GM13977 (cell line): ENCODE results near the gene RTCB.

ENCODE experiments used
- DNase-seq: peaks from one replicate; pipeline ENCODE4 v3.0.0; 2012; ENCODE audit warnings: low spot score
- CTCF ChIP-seq: IDR thresholded peaks from 2 replicates; pipeline ENCODE4 v1.5.1; 2012; ENCODE audit warnings: mild to moderate bottlenecking, control low read depth; ENCODE audit not compliant: insufficient read depth; ENCODE audit errors: extremely low read depth, missing control alignments
- in situ Hi-C: fragments of 300-500 bp; cut with MboI; formaldehyde crosslinking; loops from one replicate; pipeline ENCODE4 v1.12.0; 2022; ENCODE audit warnings: low sequenced_read_pairs, low pct_unique_long_range_greater_than_20kb, mixed read lengths, inconsistent platforms; ENCODE audit not compliant: unreplicated experiment

Gene RTCB

GRCh38 chr22:32426881-32427280, 14.8 kb upstream of the RTCB start:
- in situ Hi-C loops: no loop called here
- TF ChIP-seq CTCF: no peak
- DNase-seq: no peak

- in situ Hi-C loops: no loop called here
- DNase-seq: no peak
- no peak for TF ChIP-seq CTCF
Measured at GRCh38 chr22:32423664-32424063, 11.6 kb upstream of the RTCB start.

GRCh38 chr22:32422062-32422461, 10.0 kb upstream of the RTCB start:
- DNase-seq: no peak
- in situ Hi-C loops: no loop called here
- TF ChIP-seq CTCF: no peak

DNA sequence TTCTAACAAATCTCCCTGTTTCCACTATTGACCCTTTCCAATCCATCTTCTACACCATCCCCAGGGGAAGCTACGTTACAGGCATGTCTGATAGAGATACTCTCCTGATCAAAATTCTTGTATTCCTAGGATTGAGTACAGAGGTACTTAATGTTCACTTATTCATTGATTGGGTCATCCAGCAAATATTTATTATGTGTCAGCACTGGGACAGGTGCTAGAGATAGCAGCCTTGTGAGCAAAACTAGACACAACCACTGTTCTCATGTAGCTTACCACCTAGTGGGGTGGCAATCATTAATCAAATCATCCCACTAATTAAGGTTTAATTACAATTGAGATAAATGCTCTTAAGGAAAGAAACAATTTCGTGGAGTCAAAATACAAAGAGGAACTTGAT, 9.4 kb upstream of the RTCB start:
- no peak for DNase-seq
- in situ Hi-C loops: no loop called here
- TF ChIP-seq CTCF: no peak

DNA sequence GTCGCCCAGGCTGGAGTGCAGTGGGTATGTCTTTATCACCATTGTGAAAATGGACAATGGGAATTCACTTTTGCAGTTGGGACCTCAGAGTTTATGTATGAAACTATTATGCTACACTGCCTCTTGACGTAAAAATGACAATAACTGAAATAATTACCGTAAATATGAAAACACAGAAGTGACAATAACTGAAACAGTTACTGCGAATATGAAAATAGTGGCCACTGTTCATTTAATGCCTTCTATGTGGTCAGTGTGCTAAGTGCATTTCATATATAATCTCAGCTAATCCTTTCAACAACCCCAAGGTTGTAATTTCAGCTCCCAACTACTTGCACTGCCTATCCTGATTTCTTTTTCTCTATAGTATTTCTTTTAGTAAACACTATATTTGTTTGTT, 5.9 kb upstream of the RTCB start:
- DNase-seq: no peak
- in situ Hi-C loops: no loop called here
- no peak for TF ChIP-seq CTCF

DNA sequence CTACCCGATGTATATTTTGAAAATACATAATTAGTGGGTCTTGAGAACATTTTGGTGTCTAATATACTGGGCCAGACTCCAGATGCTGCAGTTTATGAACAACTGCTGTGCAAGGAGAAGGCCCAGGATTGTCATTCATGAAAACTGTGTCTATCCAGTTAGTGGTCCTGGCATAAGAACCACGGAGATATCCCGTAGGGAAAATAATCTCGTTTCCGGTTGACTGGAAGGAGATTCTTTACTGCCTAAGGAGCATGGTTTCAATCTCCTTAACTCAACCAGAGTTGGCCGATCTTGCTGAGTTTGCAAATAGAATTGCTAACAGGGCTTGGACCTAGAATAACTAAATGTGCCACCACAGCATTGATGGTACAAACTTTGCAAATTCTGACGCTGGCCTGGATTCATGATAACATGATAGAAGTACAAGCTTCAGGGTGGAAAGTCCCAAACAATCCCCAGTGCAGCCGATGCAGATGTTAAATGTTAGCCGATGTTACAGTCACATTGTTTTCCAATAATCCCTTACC, 4.6 kb upstream of the RTCB start:
- TF ChIP-seq CTCF: no peak
- in situ Hi-C loops: no loop called here
- no peak for DNase-seq

DNA sequence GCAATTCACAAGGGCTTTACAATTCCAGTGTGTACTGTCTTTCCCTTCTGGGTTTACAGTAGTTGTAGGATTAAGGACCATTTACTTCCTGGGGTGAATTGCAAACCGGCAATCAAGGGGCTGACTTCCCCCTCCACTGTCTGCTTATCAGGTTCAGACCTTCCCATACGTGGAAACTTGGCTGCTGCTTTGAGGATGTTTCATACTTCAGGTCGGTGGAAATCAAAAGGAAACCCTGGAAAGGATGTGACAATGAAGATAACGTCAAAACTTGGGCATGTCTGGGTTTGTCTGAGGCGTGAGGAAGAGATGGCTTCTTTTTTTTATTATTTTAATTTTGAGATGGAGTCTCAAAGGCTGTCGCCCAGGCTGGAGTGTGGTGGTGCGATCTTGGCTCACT, 2.1 kb upstream of the RTCB start:
- TF ChIP-seq CTCF: no peak
- DNase-seq: no peak
- in situ Hi-C loops: no loop called here
